ENCODE data around the gene CEP57.

CEP57 gene

DNA sequence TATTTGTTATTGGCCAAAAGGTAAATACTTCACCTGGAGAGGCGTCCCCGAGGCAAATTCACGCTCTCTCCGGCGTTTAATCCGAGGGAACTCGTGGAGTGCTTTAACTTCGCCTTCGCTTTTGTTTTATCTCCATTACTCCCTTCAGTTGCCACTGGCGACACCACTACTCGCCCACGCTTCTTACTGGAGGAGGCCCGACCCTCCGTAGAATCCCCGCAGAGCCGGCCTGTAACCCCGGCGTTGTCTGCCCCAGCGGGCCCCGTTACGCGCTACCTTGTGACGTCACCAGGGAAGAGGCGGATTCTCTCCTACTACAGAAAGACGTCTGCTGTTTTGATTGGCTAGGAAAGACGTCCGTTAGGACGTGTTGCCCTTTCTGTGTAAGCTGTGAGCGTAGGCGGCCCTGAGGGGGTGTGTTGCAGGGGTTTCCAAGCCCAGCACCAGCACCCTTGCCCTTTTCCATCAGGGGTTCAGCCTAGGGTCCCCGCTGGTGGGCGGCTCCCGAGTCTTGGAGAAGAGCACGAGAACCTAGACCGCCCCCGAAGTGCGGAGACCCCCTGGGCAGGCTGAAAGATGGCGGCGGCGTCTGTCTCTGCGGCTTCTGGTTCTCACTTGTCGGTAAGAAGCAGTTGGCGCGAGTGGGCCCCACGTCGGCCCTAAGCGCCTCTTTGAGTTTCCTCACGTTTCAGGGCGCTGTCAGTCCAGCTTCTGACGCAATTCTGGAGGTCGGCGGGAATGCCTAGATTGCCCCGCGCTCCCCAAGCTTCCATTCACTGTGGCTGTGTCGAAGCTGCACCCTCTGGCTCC is at the start of gene CEP57:
Gene CEP57, plus strand, starts transcription at position 376 of the 810 bp plus-strand sequence. Its CDS starts 201 bp downstream, at position 577.
- DNase-seq (ENCODE audit: low read depth in 2 of 2) = peak; percentile 92 to 95

DNA sequence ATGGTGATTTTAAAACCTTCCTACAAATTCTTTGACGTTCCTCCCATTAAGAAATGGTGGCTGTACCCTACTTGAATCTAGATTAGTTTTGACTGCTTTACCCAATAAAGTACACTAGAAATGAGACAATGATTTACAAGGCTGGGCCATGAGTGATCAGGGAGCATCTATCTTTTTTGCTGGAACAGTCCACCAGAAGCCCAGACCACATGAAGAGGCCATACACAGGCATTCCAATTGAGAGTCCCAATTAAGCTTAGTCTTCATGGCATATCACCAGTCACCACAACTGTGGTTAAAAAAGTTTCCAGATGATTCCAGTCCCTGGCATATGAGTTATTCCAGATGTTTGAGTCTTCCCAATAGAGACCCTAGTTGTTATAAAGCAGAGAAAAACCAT is 40.2 kb upstream of the CEP57 start:
- DNase-seq (ENCODE audit: low read depth in 2 of 2) = no peak

DNA sequence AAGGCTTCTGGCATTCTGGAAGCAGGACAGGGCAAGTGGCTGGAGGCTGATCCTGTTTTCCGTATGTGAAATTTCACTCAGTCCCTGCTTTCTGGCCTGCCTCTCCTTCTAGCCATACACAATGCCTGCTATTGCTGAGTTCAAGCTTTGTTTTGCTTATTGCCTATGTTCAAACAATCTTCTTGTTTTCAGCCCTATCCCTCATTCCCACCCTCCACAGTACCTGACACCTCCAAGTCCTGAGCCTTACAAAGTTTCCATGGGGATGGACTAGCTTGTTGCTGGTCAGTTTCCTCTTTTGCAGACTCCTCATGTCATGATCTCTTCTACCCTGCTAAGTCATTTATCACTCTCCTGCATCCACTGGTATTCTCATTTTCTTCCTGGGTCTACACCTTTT is 38.8 kb upstream of the CEP57 start:
- DNase-seq (ENCODE audit: low read depth in 2 of 2) = no peak

DNA sequence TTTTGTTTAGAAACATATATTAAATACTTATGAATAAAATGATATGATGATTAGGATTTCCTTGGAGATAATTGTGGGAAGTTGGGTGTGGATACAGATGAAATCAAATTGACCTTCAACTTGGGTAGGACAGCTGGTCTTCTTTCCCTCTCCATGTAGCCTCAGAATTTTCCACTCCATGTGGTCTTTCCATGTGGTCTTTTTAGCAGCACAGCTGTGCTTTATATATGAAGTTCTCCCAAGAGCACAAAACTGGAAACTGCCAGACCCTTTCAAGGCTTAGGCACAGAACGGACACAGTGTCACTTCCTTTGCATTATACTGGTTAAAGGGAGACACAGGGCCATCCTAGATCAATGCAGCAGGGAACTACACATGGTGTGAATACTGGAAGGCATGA is 29.4 kb upstream of the CEP57 start:
- no peak for DNase-seq (ENCODE audit: low read depth in 2 of 2)

DNA sequence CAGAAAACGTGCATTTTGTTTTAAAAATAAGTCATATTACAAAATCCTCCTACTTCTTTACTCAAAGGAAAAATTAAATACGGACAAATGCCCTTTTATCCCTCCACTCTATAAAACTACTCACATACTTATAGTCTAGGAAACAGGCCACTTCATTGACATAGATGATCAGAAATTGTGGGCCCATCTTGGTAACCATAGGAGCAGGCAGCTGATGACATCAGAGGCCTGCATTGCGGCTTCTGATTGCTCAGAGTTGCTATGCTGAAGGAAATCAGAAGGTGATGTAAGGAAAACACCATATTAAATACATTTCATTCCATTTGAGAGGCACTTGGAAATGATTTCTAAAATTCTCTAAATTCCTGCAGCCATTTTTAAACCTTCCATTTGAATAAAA is 27.8 kb upstream of the CEP57 start:
- DNase-seq (ENCODE audit: low read depth in 2 of 2) = no peak

DNA sequence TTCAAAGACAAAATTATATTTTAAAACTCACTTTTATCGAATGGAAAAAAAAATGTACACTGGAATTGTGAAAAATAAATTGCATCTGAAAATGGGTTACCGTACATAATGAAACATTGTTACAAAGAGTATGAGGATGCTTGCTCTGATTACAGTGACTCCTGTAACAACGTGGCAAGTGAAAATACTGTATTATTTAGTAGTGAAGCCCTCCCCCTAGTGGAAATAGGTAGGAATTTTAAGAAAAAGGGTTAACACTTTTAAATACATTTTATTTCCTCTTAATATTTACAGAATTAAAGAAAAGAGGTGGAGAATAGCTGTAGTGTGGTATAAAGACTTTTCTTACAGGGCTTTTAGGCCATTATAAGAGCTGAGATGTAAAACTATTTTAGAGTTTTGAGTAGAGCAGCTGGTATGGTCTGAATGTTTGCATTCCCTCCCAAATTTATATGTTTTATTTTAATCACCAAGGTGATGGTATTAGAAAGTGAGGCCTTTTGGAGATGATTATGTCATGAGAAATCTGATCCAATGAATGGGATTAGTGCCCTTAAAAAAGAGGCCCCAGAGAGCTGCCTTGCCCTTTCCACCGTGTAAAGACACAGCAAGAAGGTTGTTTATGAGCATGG is 25.9 kb upstream of the CEP57 start:
- no peak for DNase-seq (ENCODE audit: low read depth in 2 of 2)

DNA sequence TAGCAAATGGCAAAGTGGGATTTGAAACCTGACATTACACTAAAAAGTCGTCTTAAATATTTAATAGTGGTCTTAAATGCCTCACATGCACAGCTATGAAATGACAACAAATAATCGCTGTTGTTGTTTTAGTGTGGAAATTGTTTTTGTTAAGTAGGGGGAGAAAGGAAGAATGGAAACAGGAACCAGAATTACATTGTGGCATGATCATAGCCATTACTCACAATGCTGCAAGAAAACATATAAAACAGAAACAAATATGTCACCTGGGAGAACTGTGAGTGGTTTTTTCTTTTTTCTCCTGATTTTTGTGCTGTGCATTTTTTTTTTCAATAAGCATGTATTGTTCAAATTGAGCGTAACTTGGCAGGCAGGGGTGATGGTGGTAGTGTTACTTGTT is 23.6 kb upstream of the CEP57 start:
- DNase-seq (ENCODE audit: low read depth in 2 of 2) = no peak

DNA sequence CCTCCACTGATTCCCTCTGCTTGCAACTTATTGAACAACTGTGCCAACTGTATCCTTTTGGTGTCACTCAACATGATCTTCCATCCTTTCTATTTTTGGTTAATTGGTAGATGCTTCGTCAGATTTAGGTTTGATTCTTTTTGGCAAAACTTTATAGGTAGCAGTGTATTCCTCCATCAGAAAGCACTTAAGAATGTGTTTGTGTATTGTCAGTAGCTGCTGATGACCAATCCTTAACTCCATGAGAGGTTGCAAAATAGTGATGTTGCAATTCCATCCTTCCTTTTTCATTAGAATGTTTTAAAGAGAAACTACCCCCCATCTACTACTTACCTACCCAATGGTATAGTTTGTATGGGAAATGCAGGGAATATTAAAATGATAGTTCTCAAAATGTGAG is 22.8 kb upstream of the CEP57 start:
- no peak for DNase-seq (ENCODE audit: low read depth in 2 of 2)

DNA sequence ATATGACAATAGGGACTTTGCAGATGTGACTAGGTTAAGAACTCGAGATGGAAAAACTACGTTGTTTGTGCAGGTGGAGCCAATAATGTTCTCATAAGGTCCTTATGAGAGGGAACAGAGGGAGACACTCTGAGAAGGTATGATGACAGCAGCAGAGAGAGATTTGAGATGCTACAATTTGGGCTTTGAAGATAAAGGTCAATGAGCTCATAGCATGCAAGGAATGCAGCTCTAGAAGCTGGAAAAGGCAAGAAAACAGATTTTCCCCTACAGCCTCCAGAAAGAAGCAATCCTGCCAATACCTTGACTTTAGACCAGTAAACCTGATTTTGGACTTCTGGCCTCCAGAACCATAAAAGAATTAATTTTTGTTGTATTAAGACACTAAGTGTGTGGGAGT is 21.8 kb upstream of the CEP57 start:
- DNase-seq (ENCODE audit: low read depth in 2 of 2) = no peak

DNA sequence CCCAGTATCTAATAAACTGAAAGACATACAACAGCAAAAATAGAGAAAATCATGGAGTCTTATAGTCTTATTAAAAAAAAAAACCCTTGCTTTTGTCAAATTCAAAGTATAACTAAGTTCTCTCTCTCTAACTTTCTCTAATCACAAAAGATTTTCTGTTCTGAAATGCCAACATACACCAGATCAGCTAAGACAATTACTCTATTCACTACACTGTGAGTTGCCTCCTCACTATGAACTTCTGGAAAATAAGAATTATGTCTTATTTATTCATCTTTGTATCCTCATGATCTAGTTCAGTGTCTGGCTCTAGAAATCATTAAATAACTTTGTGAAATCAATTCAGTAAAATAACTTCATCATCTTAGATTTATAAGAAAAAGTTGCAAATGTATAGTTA is 13.4 kb upstream of the CEP57 start:
- no peak for DNase-seq (ENCODE audit: low read depth in 2 of 2)

DNA sequence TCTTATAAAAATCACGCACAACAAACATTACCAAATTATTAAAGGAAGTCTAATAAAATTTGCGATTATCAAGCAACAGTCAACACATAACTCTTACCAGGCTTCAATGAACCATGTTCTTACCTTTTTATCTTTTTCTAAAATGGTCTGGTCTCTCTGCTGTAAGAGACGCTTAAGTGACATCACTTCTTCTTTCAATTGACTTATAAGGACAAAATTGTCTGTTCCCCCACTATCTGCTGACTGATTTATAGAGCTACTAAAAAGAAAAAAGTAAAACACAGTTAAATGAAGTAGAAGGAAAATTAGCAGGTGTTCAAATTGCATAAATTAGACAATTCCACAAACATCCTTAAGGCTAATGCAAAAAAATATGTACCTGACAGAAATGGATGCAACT is 11.6 kb upstream of the CEP57 start:
- no peak for DNase-seq (ENCODE audit: low read depth in 2 of 2)

DNA sequence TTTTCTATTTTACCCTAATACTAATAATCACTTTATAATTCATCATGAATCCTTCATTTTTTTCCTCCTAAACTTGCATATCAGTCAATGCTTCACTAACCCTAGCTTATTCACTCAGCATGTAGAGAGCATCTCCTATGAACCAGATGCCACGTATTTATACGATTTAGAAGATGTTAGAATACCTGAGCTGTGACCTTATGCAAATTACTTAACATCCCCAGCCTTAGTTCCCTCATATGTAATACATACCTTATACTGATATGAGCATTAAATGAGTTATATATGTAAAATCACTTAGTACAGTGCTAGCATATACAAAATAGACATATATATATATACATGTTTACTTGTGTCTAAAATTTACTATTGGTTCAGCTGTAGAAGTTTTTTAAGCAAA is 9.8 kb upstream of the CEP57 start:
- DNase-seq (ENCODE audit: low read depth in 2 of 2) = no peak

DNA sequence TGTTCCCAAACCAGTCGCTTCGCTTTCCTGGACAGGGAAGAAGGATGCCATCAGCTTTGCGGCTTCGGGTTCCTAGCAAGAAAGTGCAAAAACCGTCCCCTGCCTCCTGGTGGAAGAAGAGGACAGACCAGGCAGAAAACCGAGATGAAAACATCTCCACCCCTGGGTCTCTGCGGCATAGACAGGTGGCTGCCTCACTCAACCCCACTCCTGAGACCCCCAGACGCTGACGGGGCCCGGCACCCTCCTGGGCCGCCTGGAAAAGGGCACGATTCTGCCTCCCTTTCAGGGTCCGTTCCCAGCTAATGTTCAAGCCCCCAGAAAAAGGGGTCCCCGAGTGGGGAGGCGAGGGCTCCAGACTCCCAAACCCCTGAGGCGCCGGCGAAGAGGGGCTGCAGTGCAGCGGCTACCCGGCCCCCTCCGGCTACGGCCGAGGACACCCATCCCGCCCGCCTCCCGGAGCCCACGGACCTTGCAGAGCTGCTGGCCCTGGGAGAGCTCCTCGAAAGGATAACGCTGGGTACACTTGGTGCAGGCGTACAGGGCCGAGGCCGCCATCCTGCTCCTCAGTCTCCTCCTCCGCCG is 1.3 kb upstream of the CEP57 start:
- peak; percentile 6 to 8 for DNase-seq (ENCODE audit: low read depth in 2 of 2)

DNA sequence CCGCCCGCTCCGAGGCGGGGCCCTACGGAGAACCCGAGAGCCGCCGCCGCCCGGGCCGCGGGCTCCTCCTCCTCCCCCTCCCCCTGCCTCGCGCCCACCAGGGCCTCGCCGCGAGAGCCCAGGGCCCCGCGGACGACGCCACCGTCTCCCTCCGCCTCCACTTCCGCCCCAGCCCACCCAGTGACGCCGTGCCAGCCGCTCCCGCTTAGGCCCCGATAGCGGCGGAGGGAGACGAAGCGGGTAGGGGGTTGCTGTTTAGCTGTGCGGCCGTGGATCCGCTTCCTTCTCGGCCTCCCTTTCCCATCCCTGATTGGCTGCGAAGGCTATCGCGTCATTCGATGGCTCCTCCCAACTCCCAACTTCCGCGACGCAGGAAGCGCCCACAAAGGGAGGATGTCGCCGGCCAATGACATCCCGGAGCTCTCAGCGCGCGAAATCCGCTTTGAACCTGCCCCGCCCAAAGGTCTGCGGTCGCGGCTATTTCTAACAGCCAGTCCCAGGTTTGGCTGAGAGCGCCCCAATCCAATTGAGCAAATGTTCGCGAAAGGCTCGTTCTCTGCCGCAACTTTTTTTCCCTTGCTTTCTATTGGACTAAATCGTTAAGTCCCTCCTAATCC is 684 bp upstream of the CEP57 start, which contains the start of gene FAM76B:
Gene FAM76B, minus strand, starts transcription at position 277 of the 617 bp plus-strand sequence. CDS start 304 bp downstream, outside the sequence.
- DNase-seq (ENCODE audit: low read depth in 2 of 2) = peak; percentile 86 to 93

DNA sequence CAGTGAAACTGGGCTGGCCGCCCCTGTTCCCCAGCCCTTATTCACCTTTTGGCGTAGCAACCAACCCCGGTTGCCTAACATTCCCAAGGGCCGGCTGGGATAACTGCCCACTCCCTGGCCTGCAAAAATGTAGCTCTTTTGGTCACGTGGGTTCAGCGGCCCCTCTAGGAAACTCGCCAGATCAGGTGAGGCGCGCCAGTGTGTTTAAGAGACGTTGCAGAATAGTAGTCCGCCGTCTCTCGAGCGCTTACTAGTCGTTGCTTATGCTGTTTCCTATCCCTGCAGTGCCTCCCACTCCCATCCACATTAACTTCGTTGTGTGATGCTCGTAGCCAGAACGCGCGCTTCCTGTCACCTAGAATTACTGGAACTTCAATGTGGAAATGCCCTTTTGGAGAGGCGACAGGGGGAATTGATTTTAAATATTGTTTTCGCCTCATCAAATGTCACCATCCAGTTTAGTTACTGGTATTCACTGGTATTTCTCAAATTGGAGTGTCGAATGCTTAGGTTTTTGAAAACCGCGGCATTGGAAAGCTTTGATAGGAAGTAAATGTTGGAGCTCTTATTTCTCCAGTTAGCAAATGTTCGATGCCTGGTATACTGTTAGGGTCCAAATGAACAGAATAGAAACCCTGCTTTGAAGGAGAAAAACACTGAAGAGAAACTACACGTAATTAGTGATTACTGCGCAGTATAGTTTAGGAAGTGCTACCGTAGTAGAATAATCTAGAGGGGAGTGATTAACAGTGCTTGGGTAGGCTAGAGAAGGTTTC is 823 bp downstream of the CEP57 start:
- DNase-seq (ENCODE audit: low read depth in 2 of 2) = peak; percentile 36 to 55

DNA sequence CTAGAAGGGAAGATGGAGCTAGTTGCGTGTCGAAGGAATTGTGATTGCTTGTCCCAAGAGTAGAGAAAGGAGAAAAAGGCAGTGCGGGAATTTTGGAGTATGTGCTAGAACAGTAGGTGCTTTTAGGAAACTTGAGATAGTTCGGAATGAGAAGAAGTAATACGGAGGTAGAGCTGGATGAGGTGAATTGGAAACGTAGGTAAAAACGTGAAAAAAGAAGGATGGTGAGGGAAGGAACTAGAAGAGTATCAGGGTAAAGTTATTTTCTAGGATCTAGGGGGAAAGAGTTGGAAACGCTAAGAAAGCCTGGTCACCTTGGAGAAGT is 1.4 kb downstream of the CEP57 start:
- no peak for DNase-seq (ENCODE audit: low read depth in 2 of 2)

DNA sequence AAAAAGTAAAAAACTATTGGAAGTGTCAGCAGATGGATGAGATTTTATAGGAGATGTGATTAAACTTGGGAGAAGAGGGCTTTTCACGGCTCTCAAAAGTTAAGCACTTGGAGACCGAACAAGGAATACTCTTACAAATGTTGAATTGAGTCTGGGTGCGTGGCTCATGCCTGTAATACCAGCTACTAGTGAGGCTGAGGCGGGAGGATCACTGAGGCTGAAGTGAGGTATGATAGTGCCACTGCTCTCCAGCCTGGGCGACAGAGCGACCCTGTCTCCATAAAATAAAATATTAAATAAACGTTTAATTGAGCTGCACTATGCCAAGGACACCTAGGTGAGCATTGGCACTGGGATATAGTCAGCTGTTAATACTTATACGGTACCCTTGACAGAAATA is 1.9 kb downstream of the CEP57 start:
- DNase-seq (ENCODE audit: low read depth in 2 of 2) = no peak

DNA sequence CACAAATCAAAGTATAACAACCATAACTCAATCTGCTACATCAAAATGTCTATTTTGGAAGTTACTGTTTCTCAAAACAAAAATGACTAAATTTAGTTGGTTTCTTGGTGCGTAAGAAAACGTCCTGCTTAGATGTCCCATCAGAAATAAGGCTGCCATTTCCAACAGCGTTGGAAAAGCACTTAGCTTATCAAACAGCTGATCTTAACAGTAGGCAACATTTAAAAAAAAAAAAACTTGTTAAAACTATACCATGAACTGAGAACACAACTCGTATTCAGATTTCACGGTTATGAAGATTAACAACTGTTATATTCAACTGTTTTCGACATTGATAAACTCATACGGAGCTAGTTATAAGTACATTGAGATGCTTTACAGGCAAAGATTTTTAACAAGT is 2.4 kb downstream of the CEP57 start:
- no peak for DNase-seq (ENCODE audit: low read depth in 2 of 2)

DNA sequence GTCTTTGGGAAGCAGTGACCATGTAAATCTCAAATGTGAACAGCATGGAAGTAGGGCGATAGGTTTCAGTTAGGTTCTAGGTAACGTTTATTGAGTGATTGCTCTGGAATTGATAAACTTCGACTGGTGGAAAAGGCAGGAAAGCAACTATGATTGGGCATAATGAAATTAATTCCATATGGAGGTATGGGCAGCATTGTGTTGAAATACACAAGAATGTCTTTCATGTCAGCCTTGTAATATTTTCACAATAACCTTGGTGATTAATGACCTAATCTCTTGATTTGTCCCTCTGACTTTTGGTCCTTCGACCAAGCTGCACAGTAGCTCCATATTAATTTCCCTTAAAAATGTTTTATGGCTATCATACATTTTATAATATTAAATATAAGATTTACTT is 2.8 kb downstream of the CEP57 start:
- no peak for DNase-seq (ENCODE audit: low read depth in 2 of 2)

DNA sequence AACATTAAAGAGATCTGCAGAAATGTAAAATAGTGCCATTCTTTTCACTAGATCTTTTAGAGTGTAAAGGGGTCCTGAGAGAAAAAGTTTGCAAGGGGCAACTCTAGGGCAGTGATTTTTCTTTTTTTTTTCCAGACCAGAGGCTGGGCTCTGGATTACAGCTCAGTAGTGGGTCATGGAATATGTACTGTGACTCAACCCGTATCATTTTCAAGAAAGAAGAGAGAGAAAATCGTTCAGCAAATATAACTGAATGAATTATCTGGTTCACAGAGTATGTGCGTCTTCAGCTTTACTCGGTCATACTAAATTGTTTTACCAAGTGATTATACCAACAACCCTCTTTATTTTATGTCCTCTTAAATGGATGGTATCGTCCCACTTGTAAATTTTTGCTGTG is 3.8 kb downstream of the CEP57 start:
- DNase-seq (ENCODE audit: low read depth in 2 of 2) = no peak

DNA sequence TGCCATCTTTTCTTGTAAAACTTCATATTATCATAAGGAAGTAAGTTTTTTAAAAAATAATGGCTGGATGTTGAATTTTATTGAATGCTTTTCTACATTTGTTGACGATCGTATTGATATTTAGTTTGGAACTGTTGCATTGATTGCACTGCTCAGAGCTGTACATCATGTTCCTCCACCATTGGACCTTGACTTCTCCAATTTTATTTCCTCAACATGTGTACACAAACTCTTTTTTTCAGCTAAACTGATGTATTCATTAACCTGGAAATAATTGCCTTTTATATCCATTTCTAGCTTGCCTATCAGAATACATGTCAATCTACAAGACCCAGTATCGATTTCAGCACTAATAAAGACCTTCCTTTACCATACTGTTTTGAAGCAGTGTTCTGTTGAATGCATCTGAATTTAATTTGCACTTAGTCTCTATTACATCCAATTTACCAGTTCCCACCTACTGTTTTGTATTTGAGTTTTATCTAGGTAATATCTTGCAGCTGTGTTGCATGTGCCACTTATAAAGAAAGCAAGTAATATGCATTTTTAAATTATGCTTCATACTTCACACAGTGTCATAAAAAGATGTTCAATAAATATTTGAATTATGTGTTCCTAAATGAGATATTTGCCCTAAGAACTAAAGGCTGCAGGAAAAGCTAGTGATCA is 5.5 kb downstream of the CEP57 start:
- DNase-seq (ENCODE audit: low read depth in 2 of 2) = no peak
